ENCODE data around the gene UBASH3A.

Gene UBASH3A

DNA sequence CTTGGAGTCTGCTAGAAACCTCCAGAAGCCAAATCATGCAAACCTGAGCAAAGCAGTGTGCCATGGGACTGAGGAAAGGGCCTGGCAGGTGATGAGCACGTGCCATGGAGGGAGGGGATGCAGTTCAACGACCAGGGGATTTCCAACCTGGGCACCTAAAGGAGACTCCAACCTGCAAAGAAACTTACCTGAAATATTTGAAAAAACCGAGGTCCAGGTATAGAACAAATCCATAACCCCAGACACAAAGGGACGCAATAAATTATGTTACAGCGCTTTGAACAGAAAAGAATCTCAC lies 8.9 kb downstream of the UBASH3A start:
- DNase-seq (ENCODE audit: low read depth): no peak
- no peak overlapping the region for H3K4me3 ChIP-seq (replicated peaks; ENCODE audit: low read depth, low read length)
- no peak for TF ChIP-seq CTCF (IDR thresholded peaks at IDR 0.05; ENCODE audit: low read length, missing control alignments)

DNA sequence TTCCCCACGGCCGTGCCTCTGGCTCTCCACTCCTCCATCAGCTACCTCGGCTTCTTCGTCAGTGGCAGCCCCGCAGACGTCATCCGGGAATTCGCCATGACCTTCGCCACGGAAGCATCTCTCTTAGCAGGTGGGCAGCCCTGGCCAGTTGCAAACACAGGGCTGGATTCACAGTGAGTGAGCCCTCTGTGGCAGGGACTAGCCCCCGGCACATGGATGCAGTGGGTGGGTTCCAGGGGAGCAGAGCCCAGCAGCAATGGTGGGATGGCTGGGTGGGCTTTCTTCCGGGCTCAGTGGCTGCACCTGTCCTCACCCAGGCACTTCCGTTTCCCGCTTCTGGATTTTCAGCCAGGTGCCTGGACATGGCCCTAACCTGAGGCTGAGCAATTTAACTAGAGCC lies 9.4 kb downstream of the UBASH3A start:
- DNase-seq (ENCODE audit: low read depth): no peak
- H3K4me3 ChIP-seq (replicated peaks; ENCODE audit: low read depth, low read length): no peak overlapping the region
- no peak for TF ChIP-seq CTCF (IDR thresholded peaks at IDR 0.05; ENCODE audit: low read length, missing control alignments)

GRCh38 chr21:42413500-42413899 lies 9.8 kb downstream of the UBASH3A start:
- H3K4me3 ChIP-seq (replicated peaks; ENCODE audit: low read depth, low read length): no peak overlapping the region
- no peak for DNase-seq (ENCODE audit: low read depth)
- no peak for TF ChIP-seq CTCF (IDR thresholded peaks at IDR 0.05; ENCODE audit: low read length, missing control alignments)

- no peak for TF ChIP-seq CTCF (IDR thresholded peaks at IDR 0.05; ENCODE audit: low read length, missing control alignments)
- no peak for DNase-seq (ENCODE audit: low read depth)
- H3K4me3 ChIP-seq (replicated peaks; ENCODE audit: low read depth, low read length): no peak overlapping the region
Observed at GRCh38 chr21:42414066-42414465, 10.4 kb downstream of the UBASH3A start.

DNA sequence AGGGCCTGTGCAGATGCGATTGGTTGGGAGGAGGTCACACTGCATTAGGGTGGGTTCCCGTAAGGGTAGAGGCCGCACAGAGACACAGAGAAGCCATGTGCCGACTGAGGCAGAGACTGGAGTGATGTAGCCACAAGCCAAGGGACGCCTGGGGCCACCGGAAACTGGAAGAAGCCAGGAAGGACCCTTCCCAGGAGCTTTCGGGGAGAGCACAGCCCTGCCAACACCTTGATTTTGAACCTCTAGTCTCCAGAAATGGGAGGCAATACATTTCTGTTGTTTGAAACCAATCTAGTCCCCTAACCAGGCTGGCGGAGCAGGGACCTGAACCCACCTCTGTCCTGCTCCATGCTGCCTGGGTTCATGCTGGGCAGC lies 10.8 kb downstream of the UBASH3A start:
- H3K4me3 ChIP-seq (replicated peaks; ENCODE audit: low read depth, low read length): no peak overlapping the region
- DNase-seq (ENCODE audit: low read depth): no peak
- TF ChIP-seq CTCF (IDR thresholded peaks at IDR 0.05; ENCODE audit: low read length, missing control alignments): no peak

GRCh38 chr21:42414928-42415769 lies 11.4 kb downstream of the UBASH3A start:
- peak; percentile 57 for DNase-seq (ENCODE audit: low read depth)
- no peak overlapping the region for H3K4me3 ChIP-seq (replicated peaks; ENCODE audit: low read depth, low read length)

More at GRCh38 chr21:42414928-42415769, 11.4 kb downstream of the UBASH3A start:
- TF ChIP-seq CTCF (IDR thresholded peaks at IDR 0.05; ENCODE audit: low read length, missing control alignments): no peak

All from fibroblast of pulmonary artery (primary cell).